NCI-H128 (cell line): Measurements from ENCODE around the gene AFAP1L1.

ENCODE experiments used
- DNase-seq: peaks from one replicate; lab custom pipeline; 2025; ENCODE audit not compliant: unreplicated experiment; lab: John Stamatoyannopoulos, UW

AFAP1L1 gene

GRCh38 chr5:149367972-149368645 lies 96.5 kb downstream of the AFAP1L1 start:
- DNase-seq = no peak

DNA sequence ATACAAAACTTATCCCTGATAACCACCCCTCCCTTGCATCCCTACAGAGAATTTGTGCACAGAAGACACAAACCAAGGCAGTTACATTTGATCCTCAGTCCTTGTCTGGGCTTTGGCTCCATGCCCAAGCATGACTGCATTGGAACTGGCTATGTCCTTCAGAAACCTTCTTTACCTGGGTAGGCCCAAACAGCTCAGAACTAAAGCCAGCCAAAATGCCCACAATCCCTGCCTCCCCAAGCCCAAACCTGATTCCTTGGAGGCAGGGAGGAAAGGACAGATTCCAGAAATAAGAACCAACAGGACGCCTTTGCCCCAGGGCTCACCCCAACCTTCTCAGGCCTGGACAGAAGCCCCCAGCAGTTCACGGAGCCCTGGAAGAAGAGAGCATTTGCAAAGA lies 99.2 kb downstream of the AFAP1L1 start:
- DNase-seq = no peak

DNA sequence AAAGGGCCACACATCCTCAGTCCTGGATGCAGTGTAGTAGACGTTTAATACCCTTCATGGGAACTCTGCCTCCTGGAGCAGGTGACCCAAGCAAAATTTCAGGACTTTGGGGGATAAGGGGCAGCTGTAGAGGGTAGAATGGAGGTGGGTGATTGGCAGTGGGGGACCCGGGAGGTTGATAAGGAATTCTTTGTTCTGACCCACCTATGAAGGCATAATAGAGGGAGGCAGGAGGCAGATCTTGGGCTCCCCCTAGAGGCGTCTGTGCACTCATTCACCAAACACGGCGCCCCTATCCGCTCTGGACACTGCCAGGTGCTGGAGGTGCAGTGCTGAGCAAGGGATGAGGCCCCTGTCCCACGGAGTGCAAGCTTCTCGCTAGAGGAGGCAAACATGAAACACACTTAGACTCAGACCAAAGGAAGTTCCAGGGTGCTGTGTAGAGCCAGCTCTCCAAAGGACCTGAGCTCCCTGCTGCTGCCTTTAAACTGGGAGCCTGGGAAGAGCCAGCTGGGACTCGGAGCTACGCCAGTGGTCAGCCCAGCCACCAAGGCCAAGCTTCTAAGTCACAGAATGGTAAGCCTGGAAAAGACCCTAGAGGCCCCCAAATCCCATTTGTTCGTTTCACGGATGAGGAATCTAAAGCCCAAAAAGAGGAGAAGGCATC lies 99.8 kb downstream of the AFAP1L1 start:
- no peak for DNase-seq

- DNase-seq = no peak
Measured at GRCh38 chr5:149372076-149372795, 100.6 kb downstream of the AFAP1L1 start.

DNA sequence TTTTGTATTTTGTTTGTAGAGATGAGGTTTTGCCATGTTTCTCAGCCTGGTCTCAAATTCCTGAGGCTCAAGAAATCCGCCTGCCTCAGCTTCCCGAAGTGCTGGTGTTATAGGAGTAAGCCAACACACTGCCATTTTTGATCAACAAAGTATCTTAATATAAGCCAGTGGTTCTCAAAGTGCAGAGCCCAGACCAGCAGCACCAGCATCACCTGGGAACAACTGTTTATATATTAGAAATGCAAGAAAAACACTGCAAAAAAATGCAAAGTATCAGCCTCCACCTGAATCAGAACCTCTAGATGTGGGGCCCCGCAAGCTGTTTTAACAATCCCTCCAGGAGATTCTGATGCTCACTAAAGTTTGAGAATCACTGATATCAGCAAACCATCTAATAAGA lies 101.3 kb downstream of the AFAP1L1 start:
- DNase-seq = no peak

- no peak for DNase-seq
Measured at GRCh38 chr5:149374303-149374702, 102.6 kb downstream of the AFAP1L1 start.

- DNase-seq = no peak
Measured at GRCh38 chr5:149374801-149375200, 103.1 kb downstream of the AFAP1L1 start.

DNA sequence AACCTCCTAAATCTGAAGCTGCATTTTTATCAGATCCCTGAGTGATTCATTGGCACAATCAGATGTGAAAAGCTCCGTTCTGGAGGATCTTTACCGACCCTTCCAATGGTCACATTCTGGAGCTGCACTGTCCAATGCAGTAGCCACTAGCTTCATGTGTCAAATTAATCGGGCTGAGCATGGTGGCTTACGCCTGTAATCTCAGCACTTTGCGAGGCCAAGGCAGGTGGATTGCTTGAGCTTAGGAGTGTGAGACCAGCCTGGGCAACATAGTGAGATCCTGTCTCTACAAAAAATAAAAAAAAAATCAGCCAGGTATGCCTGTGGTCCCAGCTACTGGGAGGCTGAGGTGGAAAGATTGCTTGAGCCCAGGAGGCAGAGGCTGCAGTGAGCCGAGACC lies 103.8 kb downstream of the AFAP1L1 start:
- no peak for DNase-seq

DNA sequence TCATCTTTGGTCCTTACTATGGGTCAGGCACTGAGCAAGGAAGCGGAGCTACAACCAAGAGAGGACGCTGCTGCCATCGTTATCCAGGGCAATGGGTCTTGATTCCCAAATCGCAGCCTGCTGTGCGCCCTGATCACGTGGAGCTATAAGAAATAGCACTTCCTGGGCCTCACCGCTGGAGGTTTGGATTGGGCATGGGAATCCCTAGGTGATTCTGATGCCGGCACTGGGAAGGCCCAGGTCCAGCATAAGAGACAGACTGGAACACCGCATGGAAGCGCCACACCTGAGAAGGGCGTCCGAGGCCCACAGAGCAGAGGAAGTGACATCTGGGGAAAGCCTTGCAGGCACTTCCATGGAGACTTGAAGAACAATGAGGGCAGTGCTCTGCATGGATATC lies 104.4 kb downstream of the AFAP1L1 start:
- DNase-seq = no peak

- no peak for DNase-seq
Measured at GRCh38 chr5:149376711-149377447, 105.2 kb downstream of the AFAP1L1 start.

DNA sequence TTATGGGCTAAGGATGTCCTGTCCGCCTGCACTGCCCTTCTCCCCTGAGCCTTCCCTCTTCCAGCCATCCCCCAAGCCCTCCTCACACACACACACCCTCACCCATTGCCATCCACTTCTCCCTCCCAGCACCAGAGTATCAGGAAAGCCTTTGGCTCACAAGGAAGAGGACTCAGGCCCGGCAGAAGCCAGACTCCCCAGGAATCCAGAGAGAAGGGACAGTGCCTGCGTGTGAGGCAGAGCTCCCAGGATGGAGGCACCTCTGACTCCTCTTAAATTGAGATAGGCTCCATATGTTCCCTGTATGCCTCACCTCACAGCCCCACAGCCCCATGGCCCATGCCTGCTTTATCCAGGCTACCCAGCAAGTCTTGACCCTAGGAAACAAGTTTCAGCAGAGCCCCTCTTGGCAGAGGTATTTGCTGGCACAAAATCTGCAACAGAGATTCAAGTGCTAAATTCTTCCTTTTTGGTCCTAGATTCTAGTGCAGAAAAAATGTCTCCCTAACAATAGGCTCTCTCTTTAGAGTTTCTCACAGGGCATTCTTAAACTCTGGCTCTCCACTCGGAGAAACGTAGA lies 106.7 kb downstream of the AFAP1L1 start:
- no peak for DNase-seq

GRCh38 chr5:149379177-149379761 lies 107.6 kb downstream of the AFAP1L1 start, which contains the start of gene IL17B:
TSS of gene IL17B (minus strand) at chr5:149379292. CDS start at chr5:149379225, 67 bp downstream.
- DNase-seq = no peak

DNA sequence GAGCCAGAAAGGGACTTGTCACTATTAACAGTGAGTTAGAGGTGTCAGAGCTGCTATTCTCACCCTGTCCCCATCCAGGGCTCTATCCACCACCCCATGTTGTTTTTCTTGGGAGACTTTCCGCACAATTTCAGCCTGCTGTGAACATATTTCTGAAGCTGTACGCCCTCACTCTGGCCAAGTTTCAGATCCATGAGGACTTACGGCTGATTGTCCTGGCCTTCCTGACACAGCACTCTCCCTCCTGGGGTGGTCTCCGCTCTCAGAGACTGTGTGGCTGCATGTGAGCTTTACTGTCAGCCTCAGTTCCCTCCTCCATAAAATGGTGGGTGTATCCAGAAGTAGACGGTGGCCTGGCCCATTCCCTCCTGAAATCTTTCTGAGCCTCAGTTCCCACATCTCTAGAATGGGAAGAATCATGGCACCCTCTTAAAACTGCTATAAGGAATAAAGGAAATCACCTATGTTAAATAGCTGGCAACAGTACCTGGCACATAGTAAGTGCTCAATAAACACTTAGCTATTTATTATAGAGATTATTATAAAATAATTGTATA lies 108.2 kb downstream of the AFAP1L1 start:
- DNase-seq = no peak

- DNase-seq = no peak
Measured at GRCh38 chr5:149380466-149381121, 108.9 kb downstream of the AFAP1L1 start.

- no peak for DNase-seq
Measured at GRCh38 chr5:149381261-149381985, 109.8 kb downstream of the AFAP1L1 start.

DNA sequence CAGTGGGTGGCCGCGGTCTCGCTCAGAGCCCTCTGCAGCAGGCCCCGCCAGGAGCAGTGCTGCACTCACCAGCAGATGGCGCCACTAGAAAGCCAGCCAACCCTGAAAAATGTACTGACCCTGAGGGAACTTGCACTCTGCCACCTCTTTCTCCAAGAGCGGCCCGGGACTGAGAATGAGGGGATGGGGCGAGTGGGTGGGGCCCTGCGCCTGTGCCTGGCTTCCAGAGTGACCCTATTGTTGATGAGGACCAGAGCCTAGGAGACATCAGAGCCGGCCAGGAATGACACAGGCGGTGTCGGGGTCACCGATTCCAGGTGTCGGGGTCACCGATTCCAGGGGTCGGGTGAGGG lies 110.3 kb downstream of the AFAP1L1 start:
- no peak for DNase-seq

DNA sequence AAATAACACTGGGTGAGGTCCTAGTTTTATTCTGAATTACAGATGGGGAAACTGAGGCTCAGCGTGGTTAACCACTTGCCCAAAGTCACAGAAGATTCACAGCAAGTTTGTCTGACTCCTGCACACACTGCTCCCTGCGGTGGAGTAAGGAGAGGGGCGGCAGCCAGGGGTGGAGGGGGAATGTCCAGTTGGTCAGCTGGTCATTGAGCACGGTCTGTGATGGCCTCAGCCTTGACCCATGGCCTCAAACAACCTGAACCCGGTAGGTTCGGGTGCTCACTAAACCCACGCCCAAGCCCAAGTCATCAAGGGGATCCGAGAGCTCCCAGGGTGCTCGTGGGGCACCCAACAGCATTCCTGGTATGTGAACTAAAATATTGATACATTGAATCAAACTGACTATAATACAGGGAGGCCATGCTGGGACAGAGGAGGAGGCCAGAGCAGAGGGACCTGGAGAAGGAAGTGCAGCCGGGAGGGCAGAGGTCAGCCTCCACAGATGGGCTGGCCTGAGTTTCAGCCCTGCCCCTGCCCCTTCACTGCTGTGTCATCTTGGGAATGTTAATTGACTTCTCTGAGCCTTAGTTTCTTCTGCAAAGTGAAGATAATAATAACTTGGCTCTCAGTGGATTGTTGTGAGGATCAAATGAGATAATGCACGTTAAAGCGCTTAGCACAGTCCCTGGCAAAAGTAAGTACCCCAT lies 111.0 kb downstream of the AFAP1L1 start:
- no peak for DNase-seq

DNA sequence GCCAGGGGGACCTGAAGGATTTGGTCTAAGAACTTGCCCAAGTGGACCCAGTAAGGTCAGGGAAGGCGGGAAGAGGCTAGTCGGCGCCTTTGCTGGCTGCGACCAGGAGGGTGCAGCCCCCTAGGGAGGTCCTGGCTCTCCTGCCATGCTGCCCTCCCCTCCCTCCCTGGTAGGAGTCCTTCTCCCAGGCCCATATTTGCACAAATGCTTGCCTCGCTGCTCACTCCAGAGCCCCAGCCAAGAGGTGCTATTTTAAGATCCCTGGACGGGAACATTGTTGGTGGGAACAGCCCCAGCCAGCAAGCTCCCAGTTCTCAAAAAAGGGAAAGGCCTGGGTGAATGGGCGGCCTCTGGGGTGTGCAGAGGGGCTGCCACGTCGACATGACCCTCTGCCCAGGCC lies 111.7 kb downstream of the AFAP1L1 start:
- DNase-seq = no peak

- DNase-seq = no peak
Measured at GRCh38 chr5:149386166-149386565, 114.5 kb downstream of the AFAP1L1 start.
